GM12878 (cell line): ENCODE measurements around the gene ADAMTSL2.

ENCODE experiments used
- GATAD2B ChIP-seq: fragments of 450-650 bp; conservative IDR thresholded peaks from 2 replicates; pipeline ENCODE4 v1.6.1; 2017; ENCODE audit warnings: low read depth, mild to moderate bottlenecking, moderate library complexity
- RAD21 ChIP-seq: IDR thresholded peaks from 2 replicates; pipeline ENCODE4 v1.6.1; 2011; ENCODE audit warnings: mild to moderate bottlenecking, low read depth, low read length, moderate library complexity; ENCODE audit not compliant: insufficient read depth
- RBBP5 ChIP-seq: fragments of 200-600 bp; sonication (generic); conservative IDR thresholded peaks from 2 replicates; pipeline ENCODE4 v1.6.1; 2016
- USF2 ChIP-seq: IDR thresholded peaks from 2 replicates; pipeline ENCODE4 v1.6.1; 2011; ENCODE audit warnings: low read depth, low read length, improper control_type of control experiment, borderline replicate concordance

GRCh38 chr9:133508046-133508445 lies 26.5 kb upstream of the ADAMTSL2 start:
- no peak for TF ChIP-seq USF2
- no peak for TF ChIP-seq RAD21
- TF ChIP-seq GATAD2B = no peak
- no peak for TF ChIP-seq RBBP5
